Mesendoderm (in vitro differentiated cells): ENCODE data around the gene PPP4R2.

Source experiments
- DNase-seq: peaks from one replicate; pipeline ENCODE4 v3.0.0; 2013
- H2AK5ac ChIP-seq: 2 replicates; pipeline ENCODE4 v1.6.1; 2013; ENCODE audit warnings: low read length, inconsistent platforms
- H2BK120ac ChIP-seq: 2 replicates; pipeline ENCODE4 v1.6.1; 2013; ENCODE audit warnings: low read depth, mild to moderate bottlenecking, low read length, moderate library complexity, mixed read lengths
- H2BK15ac ChIP-seq: replicated peaks from 2 replicates; pipeline ENCODE4 v1.6.1; 2013; ENCODE audit warnings: low read depth, mild to moderate bottlenecking, moderate library complexity
- H2BK5ac ChIP-seq: 2 replicates; pipeline ENCODE4 v1.6.1; 2013; ENCODE audit warnings: low read length, inconsistent platforms
- H3K18ac ChIP-seq: 2 replicates; pipeline ENCODE4 v1.6.1; 2013; ENCODE audit warnings: mild to moderate bottlenecking, low read length, mixed read lengths
- H3K23ac ChIP-seq: one replicate; pipeline ENCODE4 v1.6.1; 2013; ENCODE audit warnings: low read length
- H3K27ac ChIP-seq: 2 replicates; pipeline ENCODE4 v1.5.1; 2013; ENCODE audit warnings: low read depth, mild to moderate bottlenecking, inconsistent platforms, low read length, moderate library complexity
- H3K27me3 ChIP-seq: 2 replicates; pipeline ENCODE4 v1.6.1; 2013; ENCODE audit warnings: low read length, control low read depth, mild to moderate bottlenecking, inconsistent platforms; ENCODE audit not compliant: insufficient read depth, poor library complexity
- H3K36me3 ChIP-seq: 2 replicates; pipeline ENCODE4 v1.6.1; 2013; ENCODE audit warnings: low read length, inconsistent platforms; ENCODE audit not compliant: control insufficient read depth, insufficient read depth
- H3K4ac ChIP-seq: one replicate; pipeline ENCODE4 v1.6.1; 2013; ENCODE audit warnings: low read depth, mild to moderate bottlenecking, low read length, moderate library complexity
- H3K4me1 ChIP-seq: 2 replicates; pipeline ENCODE4 v1.6.1; 2013; ENCODE audit warnings: low read depth, low read length, inconsistent platforms; ENCODE audit not compliant: control insufficient read depth
- H3K4me2 ChIP-seq: 2 replicates; pipeline ENCODE4 v1.6.1; 2013; ENCODE audit warnings: low read length
- H3K4me3 ChIP-seq: 2 replicates; pipeline ENCODE4 v1.5.1; 2013; ENCODE audit warnings: mild to moderate bottlenecking, low read length
- H3K56ac ChIP-seq: one replicate; pipeline ENCODE4 v1.6.1; 2013; ENCODE audit warnings: low read length
- H3K79me1 ChIP-seq: 2 replicates; pipeline ENCODE4 v1.6.1; 2013; ENCODE audit warnings: low read length, inconsistent platforms
- H3K79me2 ChIP-seq: 2 replicates; pipeline ENCODE4 v1.6.1; 2013; ENCODE audit warnings: mild to moderate bottlenecking, low read length; ENCODE audit not compliant: control insufficient read depth, insufficient read depth
- H3K9ac ChIP-seq: 2 replicates; pipeline ENCODE4 v1.6.1; 2013; ENCODE audit warnings: low read length, inconsistent platforms
- H4K5ac ChIP-seq: one replicate; pipeline ENCODE4 v1.6.1; 2013; ENCODE audit warnings: low read length
- H4K8ac ChIP-seq: one replicate; pipeline ENCODE4 v1.6.1; 2013; ENCODE audit warnings: low read depth, mild to moderate bottlenecking, control low read depth, low read length, moderate library complexity
- WGBS: extraction: QIAGEN DNeasy Blood & Tissue Kit; methylation state at CpG from one replicate; pipeline ENCODE4 v1.1.7; 2013; ENCODE audit warnings: low lambda C conversion rate, missing lambda C conversion rate; ENCODE audit not compliant: insufficient coverage; ENCODE audit errors: extremely low coverage; 5-methylcytosine and 5-hydroxymethylcytosine counted together

Gene PPP4R2

GRCh38 chr3:72993391-72993790 is 3.2 kb upstream of the PPP4R2 start:
- Histone ChIP-seq H3K79me2 (peaks cover 14% of the 10 kb centered on the region), H3K4me2 (no peak overlapping the region), H3K4ac (no peak overlapping the region), H2BK120ac (no peak overlapping the region), H3K4me1 (no peaks in the 10 kb centered on the region), H3K79me1 (no peaks in the 10 kb centered on the region), H3K27ac (no peak overlapping the region), H3K9ac (no peak overlapping the region), H3K27me3 (no peaks in the 10 kb centered on the region), H3K18ac (no peak overlapping the region), H2BK15ac (no peak overlapping the region), H3K4me3 (no peak overlapping the region), H4K8ac (no peak overlapping the region), H3K23ac (no peak overlapping the region), H2AK5ac (no peak overlapping the region), H3K56ac (no peak overlapping the region), H3K36me3 (no peaks in the 10 kb centered on the region), H2BK5ac (no peak overlapping the region), H4K5ac (no peak overlapping the region)
- no CpG with 5 or more reads among the region's 6 CpGs for WGBS
- peak; percentile 40 for DNase-seq

- no peak overlapping the region for H2BK15ac ChIP-seq
- H2BK5ac ChIP-seq: no peak overlapping the region
- H3K4me3 ChIP-seq: no peak overlapping the region
- no peak overlapping the region for H2AK5ac ChIP-seq
- no CpG with 5 or more reads among the region's 10 CpGs for WGBS
- no peaks in the 10 kb centered on the region for H3K27me3 ChIP-seq
- no peak overlapping the region for H2BK120ac ChIP-seq
- H3K79me2 ChIP-seq: peaks cover 33% of the 10 kb centered on the region
- H3K79me1 ChIP-seq: no peaks in the 10 kb centered on the region
- no peak overlapping the region for H3K27ac ChIP-seq
- H3K23ac ChIP-seq: no peak overlapping the region
- H3K36me3 ChIP-seq: no peaks in the 10 kb centered on the region
- H3K4me1 ChIP-seq: no peaks in the 10 kb centered on the region
- H3K18ac ChIP-seq: no peak overlapping the region
- H3K4me2 ChIP-seq: no peak overlapping the region
- H3K9ac ChIP-seq: no peak overlapping the region
- no peak for DNase-seq
- no peak overlapping the region for H3K56ac ChIP-seq
- no peak overlapping the region for H4K5ac ChIP-seq
- no peak overlapping the region for H3K4ac ChIP-seq
- H4K8ac ChIP-seq: no peak overlapping the region
Observed at GRCh38 chr3:72995337-72995736, 1.3 kb upstream of the PPP4R2 start.

- Histone ChIP-seq H3K18ac (peak overlapping the region; percentile 65), H3K4ac (peak overlapping the region; percentile 18), H3K9ac (peak overlapping the region; percentile 95), H3K27ac (peak overlapping the region; percentile 99), H3K4me1 (no peaks in the 10 kb centered on the region), H4K8ac (peak overlapping the region; percentile 7), H2BK120ac (no peak overlapping the region), H3K79me2 (peaks cover 40% of the 10 kb centered on the region), H2AK5ac (no peak overlapping the region), H3K27me3 (no peaks in the 10 kb centered on the region), H3K23ac (no peak overlapping the region), H3K4me3 (no peak overlapping the region), H3K4me2 (peak overlapping the region; percentile 77), H2BK15ac (no peak overlapping the region), H3K79me1 (no peaks in the 10 kb centered on the region), H3K36me3 (no peaks in the 10 kb centered on the region), H3K56ac (peak overlapping the region; percentile 98), H2BK5ac (peak overlapping the region; percentile 89), H4K5ac (no peak overlapping the region)
- WGBS: no CpG with 5 or more reads among the region's 20 CpGs
- DNase-seq: no peak
Observed at GRCh38 chr3:72996121-72996472, 514 bp upstream of the PPP4R2 start.

- peak overlapping the region; percentile 25 for H3K23ac ChIP-seq
- no peaks in the 10 kb centered on the region for H3K79me1 ChIP-seq
- H3K18ac ChIP-seq: peak overlapping the region; percentile 100
- H3K36me3 ChIP-seq: no peaks in the 10 kb centered on the region
- no peaks in the 10 kb centered on the region for H3K27me3 ChIP-seq
- peak overlapping the region; percentile 99 for H3K27ac ChIP-seq
- H2BK120ac ChIP-seq: peak overlapping the region; percentile 78
- H2BK15ac ChIP-seq: no peak overlapping the region
- peak overlapping the region; percentile 91 for H2AK5ac ChIP-seq
- no CpG with 5 or more reads among the region's 16 CpGs for WGBS
- peak overlapping the region; percentile 88 for H2BK5ac ChIP-seq
- peaks cover 53% of the 10 kb centered on the region for H3K79me2 ChIP-seq
- H4K5ac ChIP-seq: no peak overlapping the region
- peak overlapping the region; percentile 91 for H4K8ac ChIP-seq
- peak overlapping the region; percentile 96 for H3K56ac ChIP-seq
- H3K4me2 ChIP-seq: peak overlapping the region; percentile 62
- H3K4me3 ChIP-seq: peak overlapping the region; percentile 99
- no peaks in the 10 kb centered on the region for H3K4me1 ChIP-seq
- DNase-seq: peak; percentile 87
- peak overlapping the region; percentile 93 for H3K4ac ChIP-seq
- peak overlapping the region; percentile 99 for H3K9ac ChIP-seq
Observed at GRCh38 chr3:72997421-72997961, 880 bp downstream of the PPP4R2 start.

GRCh38 chr3:72998466-72998865 is 1.9 kb downstream of the PPP4R2 start:
- Histone ChIP-seq H3K9ac (peak overlapping the region; percentile 69), H3K79me2 (peaks cover 61% of the 10 kb centered on the region), H3K4me3 (peak overlapping the region; percentile 59), H2BK5ac (no peak overlapping the region), H3K27me3 (no peaks in the 10 kb centered on the region), H4K8ac (no peak overlapping the region), H3K79me1 (no peaks in the 10 kb centered on the region), H3K18ac (no peak overlapping the region), H3K4me2 (peak overlapping the region; percentile 95), H3K23ac (no peak overlapping the region), H3K56ac (peak overlapping the region; percentile 78), H3K4me1 (no peaks in the 10 kb centered on the region), H4K5ac (no peak overlapping the region), H2AK5ac (no peak overlapping the region), H3K4ac (no peak overlapping the region), H2BK120ac (no peak overlapping the region), H2BK15ac (no peak overlapping the region), H3K27ac (no peak overlapping the region), H3K36me3 (no peaks in the 10 kb centered on the region)
- no peak for DNase-seq
- no CpG with 5 or more reads among the region's 4 CpGs for WGBS

GRCh38 chr3:72999951-73000350 is 3.3 kb downstream of the PPP4R2 start:
- Histone ChIP-seq H3K79me2 (peaks cover 75% of the 10 kb centered on the region), H3K79me1 (no peaks in the 10 kb centered on the region), H2BK15ac (no peak overlapping the region), H3K27me3 (no peaks in the 10 kb centered on the region), H4K8ac (no peak overlapping the region), H3K4me1 (no peaks in the 10 kb centered on the region), H2BK5ac (no peak overlapping the region), H3K27ac (no peak overlapping the region), H3K18ac (no peak overlapping the region), H4K5ac (no peak overlapping the region), H3K9ac (peak overlapping the region; percentile 53), H3K4me3 (no peak overlapping the region), H3K56ac (peak overlapping the region; percentile 69), H3K4me2 (peak overlapping the region; percentile 51), H3K23ac (peak overlapping the region; percentile 60), H3K4ac (no peak overlapping the region), H2AK5ac (no peak overlapping the region), H2BK120ac (no peak overlapping the region), H3K36me3 (no peaks in the 10 kb centered on the region)
- no peak for DNase-seq
- WGBS: no CpG with 5 or more reads among the region's 2 CpGs
